HepG2 (cell line): Measurements from ENCODE around the gene CEBPB.

Source experiments
- PHF21A ChIP-seq: sonication (generic); formaldehyde crosslinking; IDR thresholded peaks from 2 replicates; pipeline ENCODE4 v1.5.0; 2020; ENCODE audit warnings: mild to moderate bottlenecking, missing genetic modification reagents
- POLR2A ChIP-seq, 2 experiments: IDR thresholded peaks; 2 replicates each; pipeline ENCODE4 v1.6.1; 2011; ENCODE audit warnings: low read depth in 2 of 2, low read length in 2 of 2, mild to moderate bottlenecking in 1 of 2, moderate library complexity in 1 of 2; ENCODE audit not compliant: insufficient read depth in 1 of 2
- ZNF10 ChIP-seq: sonication (generic); formaldehyde crosslinking; IDR thresholded peaks from 2 replicates; pipeline ENCODE4 v1.4.0; 2020; ENCODE audit warnings: mild to moderate bottlenecking, low read depth, missing genetic modification reagents, borderline replicate concordance
- ZNF629 ChIP-seq: sonication (generic); formaldehyde crosslinking; conservative IDR thresholded peaks from 2 replicates; pipeline ENCODE4 v1.5.0; 2020; ENCODE audit warnings: missing genetic modification reagents

- TF ChIP-seq POLR2A (IDR thresholded peaks at IDR 0.05; ENCODE audit: insufficient read depth in 1 of 2, low read depth in 2 of 2, low read length in 2 of 2) (no peak), PHF21A (CRISPR knock-in tag) (no peak), ZNF629 (CRISPR knock-in tag) (no peak), ZNF10 (CRISPR knock-in tag) (no peak)
These were observed 26.7 kb downstream of the CEBPB start for GRCh38 chr20:50217207-50217949.
